Epithelial cell of proximal tubule (primary cell): ENCODE measurements around the gene PIEZO1. TPM values are rescaled to one million over a fixed set of nuclear protein-coding genes. Genes with fewer than 3 reads are reported as not detected.

Source experiments
- DNase-seq: peaks from one replicate; pipeline ENCODE4 v3.0.0-alpha.2; 2011; ENCODE audit warnings: low read depth
- H3K4me3 ChIP-seq: 2 replicates; pipeline ENCODE4 v1.5.1; 2011; ENCODE audit warnings: low read depth, mild to moderate bottlenecking, low read length
- total RNA-seq: library from RNA; depleted of rRNA; stranded (reverse); fragments of >200 nt; gene quantifications from 2 replicates; pipeline ENCODE4 v1.2.3, GENCODE V29; 2015
- TF ChIP-seq, protein P1 (sequence below): conservative IDR thresholded peaks from 2 replicates; pipeline ENCODE4 v1.5.1; 2012; ENCODE audit warnings: low read depth, mild to moderate bottlenecking, low read length

Gene PIEZO1
- total RNA-seq, 1 donor from 2014 or later: 246 TPM

DNA sequence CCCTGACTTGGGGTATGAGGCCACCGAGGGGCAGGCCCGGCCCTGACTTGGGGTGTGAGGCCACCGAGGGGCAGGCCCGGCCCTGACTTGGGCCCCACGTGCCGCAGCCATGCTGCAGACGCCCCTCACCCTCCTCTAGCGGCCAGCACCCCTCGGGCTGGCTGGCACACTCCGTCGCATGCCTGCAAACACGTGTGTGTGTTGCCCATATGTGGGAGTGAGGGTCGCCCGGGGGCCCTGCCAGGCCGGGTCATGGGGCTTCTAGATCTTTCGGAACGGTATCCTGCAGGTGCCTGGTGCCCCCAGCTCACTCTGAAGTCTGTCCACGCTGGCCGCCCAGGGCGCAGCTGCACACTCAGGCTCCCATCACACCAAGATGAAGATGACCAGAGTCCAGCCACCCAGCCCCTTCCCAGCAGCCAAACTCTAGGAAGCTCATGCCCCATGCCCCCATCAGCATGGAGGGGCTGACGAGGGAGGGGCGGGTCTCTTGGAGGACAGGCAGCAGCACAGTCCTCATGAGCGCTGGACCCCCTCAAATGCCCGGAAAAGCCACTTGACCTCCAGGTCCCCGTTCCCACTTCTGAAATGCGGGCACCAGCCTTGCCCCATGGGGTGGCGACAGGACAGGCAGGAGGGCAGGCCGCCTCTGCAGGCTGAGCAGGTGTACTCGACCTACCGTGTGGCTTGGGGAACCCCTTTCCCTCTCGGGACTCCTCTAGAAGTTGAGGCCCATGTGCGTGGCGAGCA is 44.9 kb downstream of the PIEZO1 start:
- TF ChIP-seq, protein P1, sequence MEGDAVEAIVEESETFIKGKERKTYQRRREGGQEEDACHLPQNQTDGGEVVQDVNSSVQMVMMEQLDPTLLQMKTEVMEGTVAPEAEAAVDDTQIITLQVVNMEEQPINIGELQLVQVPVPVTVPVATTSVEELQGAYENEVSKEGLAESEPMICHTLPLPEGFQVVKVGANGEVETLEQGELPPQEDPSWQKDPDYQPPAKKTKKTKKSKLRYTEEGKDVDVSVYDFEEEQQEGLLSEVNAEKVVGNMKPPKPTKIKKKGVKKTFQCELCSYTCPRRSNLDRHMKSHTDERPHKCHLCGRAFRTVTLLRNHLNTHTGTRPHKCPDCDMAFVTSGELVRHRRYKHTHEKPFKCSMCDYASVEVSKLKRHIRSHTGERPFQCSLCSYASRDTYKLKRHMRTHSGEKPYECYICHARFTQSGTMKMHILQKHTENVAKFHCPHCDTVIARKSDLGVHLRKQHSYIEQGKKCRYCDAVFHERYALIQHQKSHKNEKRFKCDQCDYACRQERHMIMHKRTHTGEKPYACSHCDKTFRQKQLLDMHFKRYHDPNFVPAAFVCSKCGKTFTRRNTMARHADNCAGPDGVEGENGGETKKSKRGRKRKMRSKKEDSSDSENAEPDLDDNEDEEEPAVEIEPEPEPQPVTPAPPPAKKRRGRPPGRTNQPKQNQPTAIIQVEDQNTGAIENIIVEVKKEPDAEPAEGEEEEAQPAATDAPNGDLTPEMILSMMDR: no peak
- no peak for DNase-seq
- no peak overlapping the region for H3K4me3 ChIP-seq

DNA sequence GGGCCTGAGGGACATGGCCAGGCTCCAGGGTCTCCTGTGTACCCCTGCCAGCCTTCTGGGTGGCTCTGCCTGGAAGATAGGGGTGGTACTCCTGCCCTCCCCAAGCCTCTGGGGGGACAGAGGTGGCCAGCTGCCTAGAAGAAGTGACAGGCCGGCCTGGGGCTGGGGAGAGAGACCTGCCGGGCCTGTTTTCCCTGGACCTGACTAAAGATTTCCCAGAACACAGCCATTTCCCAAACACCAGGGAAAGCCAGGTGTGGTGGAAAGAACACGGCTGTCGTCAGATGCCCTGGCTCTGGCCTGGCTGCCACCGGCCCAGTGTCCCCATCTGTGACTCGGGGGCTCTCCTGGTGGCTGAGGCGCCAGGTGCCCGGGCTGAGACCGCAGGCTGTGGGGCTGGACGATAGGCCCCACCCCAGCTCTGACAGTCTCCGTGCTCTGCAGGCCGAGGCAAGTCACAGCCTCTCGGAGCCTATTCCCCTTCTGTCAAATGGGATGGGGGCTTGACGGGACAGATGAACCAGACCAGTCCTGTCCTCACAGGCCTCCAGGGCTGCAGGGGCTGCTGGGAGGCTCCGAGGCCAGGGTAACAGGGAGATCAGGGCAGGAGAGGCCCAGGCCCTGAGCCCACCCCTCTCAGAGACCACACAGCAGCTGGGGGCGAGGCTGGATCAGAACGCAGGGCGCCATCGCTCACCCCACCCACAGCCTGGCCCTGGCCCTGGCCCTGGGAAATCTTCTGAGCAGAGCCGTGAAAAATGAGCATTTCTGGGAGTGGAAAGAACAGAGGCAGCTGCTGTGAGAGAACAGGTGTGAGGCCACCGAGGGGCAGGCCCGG is 45.7 kb downstream of the PIEZO1 start:
- no peak overlapping the region for H3K4me3 ChIP-seq
- TF ChIP-seq, protein P1: no peak
- no peak for DNase-seq

DNA sequence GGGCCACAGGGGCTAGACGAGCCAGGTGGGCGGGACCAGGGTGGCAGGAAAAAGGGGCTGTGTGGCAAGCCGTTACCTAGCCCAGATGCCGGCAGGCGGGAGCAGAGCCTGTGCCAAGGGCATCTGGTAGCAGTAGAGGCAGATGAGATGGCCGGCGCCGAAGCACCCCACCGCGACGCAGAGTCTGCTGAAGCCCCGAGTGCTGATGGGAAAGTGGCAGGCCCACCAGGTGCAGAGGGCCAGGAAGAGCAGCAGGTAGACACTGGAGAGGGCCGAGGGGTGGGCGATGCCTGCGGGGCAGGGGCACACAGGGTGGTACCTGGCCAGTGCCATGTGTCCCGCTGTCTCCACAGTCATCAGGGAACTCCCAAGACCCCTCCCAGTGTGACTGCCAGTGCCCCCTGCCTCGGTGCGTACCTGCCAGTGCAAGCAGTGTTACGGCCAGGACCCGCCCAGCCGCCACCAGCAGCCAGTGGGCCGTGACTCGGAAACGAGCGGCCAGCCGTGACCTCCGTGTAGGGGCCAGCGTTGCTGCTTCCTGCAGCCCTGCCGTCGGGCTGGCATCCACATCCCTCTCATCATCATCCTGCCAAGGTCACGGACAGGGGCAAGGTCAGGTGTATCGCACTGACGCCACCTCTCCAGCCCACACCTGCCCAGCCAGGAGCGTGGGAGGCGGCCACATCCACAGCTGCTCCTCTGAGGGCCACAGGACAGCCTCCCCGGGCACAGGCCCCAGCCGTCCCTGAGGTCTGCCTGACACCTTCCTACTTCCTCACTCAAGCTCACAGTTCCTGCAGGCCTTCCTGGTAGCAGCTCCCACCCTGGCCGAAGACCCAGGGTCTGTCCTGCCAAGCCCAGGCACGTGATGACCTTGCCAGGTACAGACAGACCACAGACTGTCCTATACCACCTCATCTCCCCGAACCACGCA is 46.6 kb downstream of the PIEZO1 start:
- TF ChIP-seq, protein P1: no peak
- no peak overlapping the region for H3K4me3 ChIP-seq
- no peak for DNase-seq

DNA sequence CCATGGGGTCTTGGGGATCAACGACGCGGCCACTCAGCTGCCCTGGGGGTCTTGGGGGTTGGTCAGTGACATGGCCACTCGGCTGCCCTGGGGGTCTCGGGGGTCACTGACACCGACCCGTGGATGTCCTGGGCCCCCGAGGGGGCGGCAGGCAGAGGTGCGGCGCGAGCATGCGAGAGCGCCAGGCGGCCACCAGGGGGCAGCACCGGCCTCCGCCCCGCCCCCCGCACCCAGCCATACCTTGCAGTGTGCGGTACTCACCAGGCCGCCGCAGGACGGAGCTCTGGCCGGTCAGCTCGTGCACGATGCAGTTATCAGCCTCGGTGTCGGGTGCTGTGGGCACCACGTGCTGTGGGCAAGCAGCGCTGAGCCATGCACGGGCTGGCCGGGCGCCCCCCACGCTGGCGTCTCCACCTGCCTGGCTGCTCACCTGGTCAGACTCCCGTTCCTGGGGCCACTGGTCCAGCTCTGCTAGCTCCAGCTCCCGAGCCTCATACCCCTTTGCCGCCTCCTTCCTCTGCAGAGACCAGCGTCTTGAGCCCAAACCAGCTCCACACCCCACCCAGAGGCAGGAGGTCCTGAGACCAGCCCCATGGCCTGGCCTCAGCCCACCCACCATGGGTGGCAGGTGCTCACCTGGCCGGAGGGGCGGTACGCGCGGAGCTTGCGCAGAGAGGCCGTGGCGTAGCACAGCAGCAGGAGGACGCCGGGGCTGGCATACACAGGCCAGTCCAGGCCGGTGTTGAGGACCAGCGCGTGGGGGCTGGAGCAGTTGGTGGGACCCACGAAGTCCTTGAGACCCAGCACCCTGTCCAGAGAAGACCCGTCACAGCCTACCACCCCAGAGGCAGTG is 47.5 kb downstream of the PIEZO1 start:
- no peak for DNase-seq
- no peak overlapping the region for H3K4me3 ChIP-seq
- TF ChIP-seq, protein P1: peak; percentile 78

DNA sequence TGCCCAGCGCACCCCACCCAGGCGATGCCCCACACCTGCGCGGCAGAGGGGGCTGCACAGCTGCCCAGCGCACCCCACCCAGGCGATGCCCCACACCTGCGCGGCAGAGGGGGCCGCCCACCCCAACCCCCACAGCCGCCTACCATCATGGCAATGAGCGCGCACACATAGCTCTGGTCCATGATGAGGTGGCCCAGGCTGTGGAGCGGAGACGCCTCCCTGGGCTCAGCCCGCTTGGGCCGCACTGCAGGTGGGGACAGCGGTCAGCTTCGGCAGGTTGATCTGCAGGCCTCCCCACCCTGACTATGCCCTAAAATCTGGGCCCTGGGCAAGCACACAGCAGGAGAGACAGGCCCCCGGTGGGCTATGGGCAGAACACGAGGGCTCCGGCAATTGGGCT is 48.5 kb downstream of the PIEZO1 start:
- TF ChIP-seq, protein P1: no peak
- no peak overlapping the region for H3K4me3 ChIP-seq
- no peak for DNase-seq

DNA sequence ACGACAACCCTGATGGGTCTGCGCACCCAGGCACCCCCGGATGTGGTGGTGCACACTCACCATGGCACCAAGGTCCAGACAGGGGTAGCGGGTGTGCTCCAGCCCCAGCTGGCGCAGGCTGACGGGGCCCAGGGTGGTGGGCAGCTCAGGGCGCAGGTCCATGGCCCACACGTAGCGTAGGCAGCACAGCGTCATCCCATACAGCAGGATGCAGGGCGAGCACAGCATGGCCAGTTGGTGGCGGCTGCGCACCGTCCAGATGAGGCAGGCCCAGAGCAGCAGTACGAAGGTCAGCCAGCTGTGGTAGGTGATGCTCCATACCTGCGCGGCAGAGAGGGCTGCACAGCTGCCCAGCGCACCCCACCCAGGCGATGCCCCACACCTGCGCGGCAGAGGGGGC is 48.9 kb downstream of the PIEZO1 start:
- TF ChIP-seq, protein P1: no peak
- no peak overlapping the region for H3K4me3 ChIP-seq
- no peak for DNase-seq
